Measurements from ENCODE around the gene TENM4.

DNA sequence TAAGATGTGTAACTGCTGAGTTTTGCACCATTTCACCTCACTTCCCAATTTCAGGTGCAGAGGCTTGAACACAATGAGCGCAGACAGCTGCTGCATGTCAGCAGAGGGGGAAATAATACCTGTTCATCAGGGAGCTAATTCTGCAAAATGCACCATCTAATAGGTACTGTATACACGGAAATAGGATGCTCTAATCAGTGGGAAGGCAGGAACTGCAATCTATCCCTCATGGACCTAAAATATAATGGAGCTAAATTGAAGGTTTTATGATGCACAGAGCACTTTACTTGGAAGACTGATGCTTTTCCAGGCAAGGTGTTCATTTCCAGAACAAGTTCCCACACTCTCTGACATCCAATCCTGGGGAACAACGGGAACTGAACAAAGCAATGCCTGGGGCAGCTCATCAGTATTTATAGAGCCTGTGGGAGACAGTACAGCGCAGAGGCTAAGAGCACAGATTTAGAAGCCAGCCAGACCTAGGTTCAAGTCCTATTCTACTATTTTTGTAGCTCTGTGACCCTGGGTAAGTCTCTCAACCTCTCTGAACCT lies 78.5 kb downstream of the TENM4 start:
- TF ChIP-seq, protein P1, sequence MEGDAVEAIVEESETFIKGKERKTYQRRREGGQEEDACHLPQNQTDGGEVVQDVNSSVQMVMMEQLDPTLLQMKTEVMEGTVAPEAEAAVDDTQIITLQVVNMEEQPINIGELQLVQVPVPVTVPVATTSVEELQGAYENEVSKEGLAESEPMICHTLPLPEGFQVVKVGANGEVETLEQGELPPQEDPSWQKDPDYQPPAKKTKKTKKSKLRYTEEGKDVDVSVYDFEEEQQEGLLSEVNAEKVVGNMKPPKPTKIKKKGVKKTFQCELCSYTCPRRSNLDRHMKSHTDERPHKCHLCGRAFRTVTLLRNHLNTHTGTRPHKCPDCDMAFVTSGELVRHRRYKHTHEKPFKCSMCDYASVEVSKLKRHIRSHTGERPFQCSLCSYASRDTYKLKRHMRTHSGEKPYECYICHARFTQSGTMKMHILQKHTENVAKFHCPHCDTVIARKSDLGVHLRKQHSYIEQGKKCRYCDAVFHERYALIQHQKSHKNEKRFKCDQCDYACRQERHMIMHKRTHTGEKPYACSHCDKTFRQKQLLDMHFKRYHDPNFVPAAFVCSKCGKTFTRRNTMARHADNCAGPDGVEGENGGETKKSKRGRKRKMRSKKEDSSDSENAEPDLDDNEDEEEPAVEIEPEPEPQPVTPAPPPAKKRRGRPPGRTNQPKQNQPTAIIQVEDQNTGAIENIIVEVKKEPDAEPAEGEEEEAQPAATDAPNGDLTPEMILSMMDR (IDR thresholded peaks at IDR 0.05 in 4 of 5, conservative IDR thresholded peaks at IDR 0.05 in 1 of 5) = no peak
- TF ChIP-seq POLR2A (IDR thresholded peaks at IDR 0.05) = no peak

Measured in gastrocnemius medialis (tissue), 4 donors.